GM21619 (cell line): ENCODE measurements around the gene POLE.
A peak's percentile ranks its signal among the peaks of the same experiment; 100 is the strongest.

Experiments used
- ATAC-seq: cut with Tn5 transposase; IDR thresholded peaks from one replicate; pipeline ENCODE4 v1.9.1; 2021; ENCODE audit not compliant: unreplicated experiment

POLE gene

GRCh38 chr12:132689227-132689626 is 2.1 kb upstream of the POLE start:
- ATAC-seq, result no peak

DNA sequence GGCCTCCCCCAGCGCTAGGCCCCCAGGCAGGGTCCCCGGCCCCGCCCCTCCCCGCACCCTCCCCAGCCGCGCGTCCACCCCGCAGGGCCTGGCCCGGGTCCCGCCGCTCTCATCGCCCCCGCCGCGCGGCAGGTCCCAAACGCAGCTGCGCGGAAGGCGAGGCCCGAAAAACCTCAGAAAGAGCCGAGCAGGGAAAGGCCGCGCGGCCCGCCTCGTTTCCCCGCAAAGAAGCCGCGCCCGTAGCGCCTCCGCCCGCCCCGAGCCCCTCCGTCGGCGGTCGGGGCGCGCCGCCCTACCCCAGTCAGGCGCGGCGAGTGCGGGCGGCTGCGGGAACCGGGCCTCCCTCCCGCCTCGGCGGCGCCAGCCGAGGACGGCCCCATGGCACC is 324 bp downstream of the POLE start:
- peak; percentile 17 for ATAC-seq

DNA sequence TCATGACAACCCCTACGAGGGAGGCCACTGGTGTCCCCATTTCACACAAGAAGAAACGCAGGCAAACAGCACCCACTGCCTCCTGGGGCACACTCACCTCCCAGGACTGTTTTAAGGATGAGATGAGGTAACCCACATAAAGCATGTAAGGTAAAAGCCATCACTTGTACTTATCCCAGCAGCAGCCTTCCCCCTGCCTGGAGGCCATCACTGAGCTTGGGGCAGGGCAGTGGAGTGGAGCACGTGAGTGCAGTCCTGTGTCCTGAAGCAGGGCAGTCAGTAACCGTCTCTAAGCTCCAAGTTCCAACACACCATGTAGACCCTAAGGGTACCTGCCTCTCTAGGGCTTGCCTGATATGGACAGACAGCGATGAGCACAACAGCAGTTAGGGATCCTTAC is 1.7 kb downstream of the POLE start:
- ATAC-seq, result no peak

DNA sequence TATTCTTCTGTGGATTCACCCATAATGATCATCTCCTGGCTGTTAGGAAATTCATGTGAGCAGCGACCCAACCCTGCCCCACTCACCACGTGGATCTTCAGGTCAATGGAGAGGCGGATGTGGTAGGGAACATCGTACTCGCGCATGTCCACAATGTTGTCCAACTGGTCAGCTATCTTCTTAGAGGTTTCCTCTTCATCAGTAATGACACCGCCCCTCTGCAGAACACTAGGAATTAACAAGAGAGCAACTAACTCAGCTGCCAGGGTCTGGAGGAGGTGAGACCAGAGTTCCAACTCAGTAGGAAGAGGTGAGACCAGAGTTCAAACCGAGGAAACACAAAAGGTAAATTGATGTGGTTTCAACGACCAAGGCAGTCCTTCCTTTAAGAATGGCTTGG is 9.7 kb downstream of the POLE start:
- no peak for ATAC-seq

- no peak for ATAC-seq
Measured at GRCh38 chr12:132675757-132676432, 11.2 kb downstream of the POLE start.

DNA sequence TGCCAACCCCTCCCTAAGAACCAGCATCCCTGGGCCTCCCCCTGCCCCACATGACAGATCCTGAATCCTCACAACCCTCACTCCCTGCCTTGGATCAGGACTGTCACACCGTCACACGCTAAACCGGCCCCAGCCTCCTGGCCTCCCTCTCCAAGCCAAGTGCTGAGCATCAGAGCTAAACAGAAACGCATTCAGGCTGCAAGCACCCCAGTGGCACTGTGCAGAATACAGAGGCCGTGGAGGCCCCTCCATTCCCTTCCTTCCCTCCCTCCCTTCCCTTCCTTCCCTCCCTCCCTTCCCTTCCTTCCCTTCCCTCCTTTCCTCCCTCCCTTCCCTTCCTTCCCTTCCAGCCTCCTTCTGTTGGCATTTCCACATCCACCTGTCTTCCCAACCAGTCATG is 12.6 kb downstream of the POLE start:
- ATAC-seq, result no peak

DNA sequence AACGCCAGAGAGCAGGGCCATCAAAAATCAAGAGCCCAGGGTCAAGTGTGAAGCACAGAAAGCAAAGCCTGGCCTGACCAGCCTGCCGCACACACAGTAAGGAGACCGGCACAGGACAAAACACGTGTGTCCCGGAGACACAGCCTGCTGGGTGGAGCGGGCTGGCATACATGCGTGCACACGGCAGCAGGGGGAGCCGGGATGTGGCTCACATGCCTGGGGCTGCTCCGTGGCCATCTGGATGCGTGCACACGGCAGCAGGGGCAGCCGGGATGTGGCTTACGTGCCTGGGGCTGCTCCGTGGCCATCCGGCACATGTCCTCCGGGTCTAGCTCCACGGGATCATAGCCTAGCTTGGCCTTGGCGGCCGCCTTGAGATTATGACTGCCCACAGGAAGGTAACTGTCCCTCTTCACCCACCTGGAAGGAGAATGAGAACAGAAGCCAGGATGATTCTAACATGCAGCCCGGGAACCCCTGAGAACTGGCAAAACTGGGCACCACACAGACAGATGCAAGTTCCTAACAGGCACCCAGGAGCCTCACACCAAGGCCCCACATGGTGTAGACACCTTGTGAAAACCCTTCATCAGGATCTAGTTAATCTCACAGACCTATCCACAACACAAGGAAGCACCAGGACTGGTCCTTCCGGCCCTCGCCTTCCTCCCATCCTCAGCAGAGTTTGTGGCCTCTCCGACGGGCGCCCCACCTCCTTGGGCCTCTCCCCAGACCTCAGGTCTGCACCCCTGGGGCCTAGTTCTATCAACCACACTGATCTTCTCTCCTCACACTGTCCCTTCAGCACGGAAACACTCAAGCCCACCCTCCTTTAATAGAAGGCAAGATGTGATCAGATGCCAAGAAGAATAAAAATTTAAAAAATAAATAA is 13.6 kb downstream of the POLE start:
- ATAC-seq, result no peak

- ATAC-seq, result no peak
Measured at GRCh38 chr12:132672678-132673077, 14.5 kb downstream of the POLE start.

DNA sequence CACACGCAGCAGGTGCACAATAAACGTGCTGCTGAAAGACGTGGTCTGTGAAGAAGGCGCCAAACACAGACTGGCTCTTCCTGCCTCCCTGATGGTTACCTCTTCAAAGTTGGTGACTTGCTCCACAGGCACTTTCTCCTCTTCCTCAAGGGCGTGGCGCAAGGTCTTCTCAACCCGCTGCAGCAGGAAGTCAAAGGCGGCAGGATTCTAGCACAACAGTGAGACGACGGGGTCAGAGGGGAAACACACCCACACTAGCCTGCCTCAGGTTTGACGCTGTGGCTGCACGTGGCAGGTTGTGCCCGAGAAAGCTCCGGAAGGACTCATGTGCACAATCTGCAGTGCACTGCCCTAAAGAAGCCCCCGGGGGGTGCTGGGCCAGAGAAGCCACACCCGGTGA is 15.0 kb downstream of the POLE start:
- ATAC-seq, result no peak

DNA sequence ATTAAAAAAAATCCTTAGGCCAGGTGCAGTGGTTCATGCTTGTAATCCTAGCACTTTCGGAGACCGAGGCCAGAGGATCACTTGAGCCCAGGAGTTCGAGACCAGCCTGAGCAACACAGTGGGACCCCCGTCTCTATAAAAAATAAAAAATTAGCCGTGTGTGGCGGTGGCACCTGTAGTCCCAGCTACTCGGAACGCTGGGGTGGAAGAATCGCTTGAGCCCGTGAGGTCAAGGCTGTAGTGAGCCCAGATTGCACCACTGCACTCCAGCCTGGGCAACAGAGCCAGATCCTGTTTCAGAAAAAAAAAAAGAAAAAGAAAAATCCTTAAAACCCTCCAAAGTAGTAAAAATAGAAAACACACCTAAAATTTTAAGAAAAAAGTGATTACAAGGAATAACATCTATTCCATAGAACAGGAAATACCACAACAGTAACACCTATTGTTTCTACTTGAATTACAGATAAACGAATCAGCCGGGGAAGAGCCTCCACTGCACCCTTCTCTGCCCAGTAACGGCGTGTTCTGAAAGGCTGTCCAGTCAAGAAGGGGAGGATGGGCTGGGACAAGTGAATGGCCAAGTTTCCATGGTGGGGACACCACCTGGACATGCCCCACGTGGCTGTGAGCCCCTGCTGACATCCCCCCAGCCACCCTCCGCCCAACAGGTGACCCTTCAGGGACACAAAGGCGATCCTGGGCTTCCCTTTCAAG is 17.8 kb downstream of the POLE start:
- ATAC-seq, result no peak

DNA sequence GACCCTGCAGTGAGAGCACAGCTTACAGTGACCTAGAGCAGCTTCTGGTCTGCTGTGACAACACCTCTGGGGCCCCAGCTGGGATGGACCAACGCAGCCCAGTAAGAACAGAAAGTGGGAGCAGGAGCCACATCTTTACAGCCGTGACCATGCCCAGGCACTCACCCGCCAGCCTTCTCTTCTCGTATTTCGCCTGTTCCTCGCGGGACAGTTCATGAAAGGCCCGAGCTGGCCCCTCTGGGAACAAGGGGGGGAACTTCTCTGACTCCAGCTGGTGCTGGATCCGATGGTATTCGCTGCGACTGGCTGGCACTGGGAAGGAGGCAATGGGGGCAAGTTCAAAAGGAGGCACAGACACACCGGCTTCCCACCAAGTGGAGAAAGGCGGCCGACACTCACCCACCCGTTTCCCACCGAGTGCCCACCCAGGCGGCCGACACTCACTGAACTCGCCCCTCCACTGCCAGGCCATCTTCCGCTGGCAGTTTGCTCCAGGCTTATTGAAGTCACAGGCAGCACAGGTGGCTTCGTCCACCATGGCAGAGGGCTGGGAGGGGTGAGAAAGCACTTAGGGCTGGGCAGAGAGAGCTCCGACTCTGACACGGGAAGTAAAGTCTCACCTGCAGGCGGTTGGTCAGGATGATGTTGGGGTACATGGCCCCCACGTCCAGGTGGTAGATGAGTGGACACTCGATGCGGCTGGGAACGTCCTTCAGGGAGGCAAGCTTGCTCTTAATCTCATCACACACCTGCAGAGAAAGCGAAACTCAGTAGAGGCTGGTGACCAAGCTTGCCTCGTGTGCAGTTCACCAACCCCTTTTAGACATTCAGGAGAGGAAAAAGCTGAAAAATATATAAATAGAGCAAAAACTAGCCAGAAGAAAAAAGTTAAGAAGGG is 18.7 kb downstream of the POLE start:
- no peak for ATAC-seq

DNA sequence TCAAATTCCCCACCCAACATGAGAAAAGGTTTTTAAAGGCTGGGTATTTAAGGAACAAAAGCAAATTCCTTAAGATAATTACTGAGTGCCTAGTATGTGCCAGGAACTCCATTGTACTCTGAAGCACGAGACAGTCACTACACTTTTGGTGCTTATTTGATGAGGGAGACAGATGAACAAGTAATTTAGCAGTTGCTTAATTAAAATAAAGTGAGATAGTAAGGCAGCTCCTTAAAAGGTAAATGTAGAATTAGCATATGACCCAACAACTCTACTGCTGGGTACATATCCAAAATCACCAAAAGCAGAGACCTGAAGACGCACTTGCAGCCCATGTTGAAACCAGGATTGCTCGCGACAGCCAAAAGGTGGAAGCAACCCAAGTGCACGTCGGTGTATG is 21.3 kb downstream of the POLE start:
- ATAC-seq, result no peak

DNA sequence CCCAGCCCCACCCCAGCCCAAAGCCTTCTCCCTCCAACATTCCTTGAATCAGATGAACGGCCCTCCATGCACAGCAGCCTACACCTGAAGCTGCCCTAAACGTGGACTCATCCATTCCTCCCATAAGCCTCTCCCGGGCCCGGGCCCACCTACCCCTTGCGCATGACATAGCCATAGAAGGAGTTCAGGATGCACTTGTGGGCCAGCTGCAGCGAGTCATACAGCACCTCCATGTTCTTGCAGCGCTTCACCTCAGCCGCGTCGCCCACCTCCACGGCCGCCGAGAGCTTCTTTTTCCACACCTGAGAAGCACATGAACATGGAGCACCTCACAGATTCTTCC is 22.0 kb downstream of the POLE start:
- no peak for ATAC-seq

GRCh38 chr12:132664206-132665148 is 22.7 kb downstream of the POLE start:
- ATAC-seq, result no peak

DNA sequence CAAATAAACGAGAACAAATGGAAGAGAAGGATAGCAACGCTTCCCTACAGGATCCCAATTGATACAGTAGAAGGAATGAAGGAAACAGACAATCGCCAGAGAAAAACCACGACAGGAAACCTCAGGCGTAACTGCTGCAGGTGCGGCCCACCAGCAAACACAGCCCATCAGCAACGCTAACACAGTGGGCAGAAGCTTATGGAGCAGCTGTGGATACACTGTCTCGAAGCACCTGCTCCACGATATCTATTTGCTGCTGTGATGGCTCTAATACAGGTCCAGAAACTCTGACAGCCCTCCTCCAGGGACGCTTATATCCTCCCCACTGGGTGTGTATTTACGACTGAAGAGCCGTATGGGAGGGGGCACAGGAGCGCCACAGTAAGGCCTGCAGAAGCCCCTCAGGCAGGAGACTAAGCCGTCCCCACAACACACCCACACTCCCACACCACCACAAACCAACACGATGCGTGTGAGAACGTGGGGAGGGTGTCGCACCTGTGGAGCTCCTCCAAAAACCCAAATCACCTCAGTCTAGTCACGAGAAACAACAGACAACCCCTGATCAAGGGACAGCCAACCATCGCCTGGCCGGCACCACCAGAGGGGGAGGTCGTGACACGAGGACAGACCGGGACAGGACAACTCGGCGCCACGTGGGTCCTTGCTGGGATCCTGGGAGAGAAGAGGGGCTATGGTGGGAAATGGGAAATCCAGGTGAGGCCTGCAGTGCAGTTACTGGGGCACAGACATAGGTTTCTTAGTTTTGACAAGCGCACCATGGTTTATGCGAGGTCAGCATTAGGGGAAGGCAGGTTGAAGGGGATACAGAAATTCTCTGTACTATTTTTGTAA is 24.0 kb downstream of the POLE start:
- no peak for ATAC-seq

DNA sequence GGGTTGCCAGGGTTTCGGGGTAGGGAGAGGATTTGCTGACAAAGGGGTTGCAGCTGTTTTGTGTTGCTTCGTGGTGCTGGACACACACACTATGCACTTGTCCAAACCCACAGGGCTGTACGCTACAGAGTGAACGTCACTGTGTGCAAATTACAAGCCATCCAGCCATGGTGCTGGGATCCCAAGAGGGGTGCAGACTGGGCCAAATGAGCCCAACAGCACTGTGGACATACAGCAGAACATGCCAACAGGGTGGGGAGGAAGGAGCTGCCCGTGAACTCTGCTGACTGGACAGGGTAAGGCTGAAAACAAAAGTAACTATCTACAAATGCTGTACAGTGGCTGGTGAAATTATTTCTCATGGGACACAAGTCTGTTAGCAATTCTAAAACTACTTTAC is 25.2 kb downstream of the POLE start:
- no peak for ATAC-seq

DNA sequence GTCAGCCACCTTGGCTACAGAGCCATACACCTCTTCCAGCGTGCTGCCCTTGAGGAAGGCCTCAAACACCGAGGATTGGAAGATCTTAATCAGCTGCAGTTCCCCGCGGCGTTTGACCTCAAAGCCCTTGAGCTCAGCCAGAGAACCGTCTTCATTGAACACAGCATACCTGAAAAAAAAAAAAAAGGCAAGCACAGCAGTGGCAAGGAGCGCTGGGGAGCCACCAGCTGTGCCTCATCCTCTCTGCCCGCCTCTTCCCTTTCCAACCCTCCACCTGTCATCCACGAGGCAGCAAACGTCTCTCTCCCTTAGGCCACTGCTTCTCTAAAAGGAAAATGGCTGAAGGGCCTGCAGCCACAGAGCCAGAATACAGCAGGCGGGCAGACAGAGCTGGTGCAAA is 26.1 kb downstream of the POLE start:
- ATAC-seq, result no peak

DNA sequence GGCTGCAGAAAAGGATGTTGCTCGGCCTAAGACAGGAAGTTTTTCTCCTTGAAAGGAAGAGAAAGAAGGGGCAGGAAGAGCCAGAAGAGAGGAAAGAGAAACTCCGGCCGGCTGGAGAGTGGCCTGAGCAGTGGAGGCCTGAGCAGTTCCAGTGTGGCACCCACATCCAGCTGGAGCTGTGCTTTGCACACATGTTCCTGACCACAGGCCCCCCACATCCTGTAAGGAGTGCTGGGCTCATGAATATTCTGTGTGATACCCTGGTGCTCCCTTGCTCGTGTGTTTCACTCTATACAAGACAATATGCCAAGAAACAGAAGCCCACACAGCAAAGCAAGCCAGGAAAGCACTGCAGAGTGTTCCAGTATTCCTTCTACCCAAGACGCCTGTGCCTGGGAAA is 27.1 kb downstream of the POLE start:
- ATAC-seq, result no peak

DNA sequence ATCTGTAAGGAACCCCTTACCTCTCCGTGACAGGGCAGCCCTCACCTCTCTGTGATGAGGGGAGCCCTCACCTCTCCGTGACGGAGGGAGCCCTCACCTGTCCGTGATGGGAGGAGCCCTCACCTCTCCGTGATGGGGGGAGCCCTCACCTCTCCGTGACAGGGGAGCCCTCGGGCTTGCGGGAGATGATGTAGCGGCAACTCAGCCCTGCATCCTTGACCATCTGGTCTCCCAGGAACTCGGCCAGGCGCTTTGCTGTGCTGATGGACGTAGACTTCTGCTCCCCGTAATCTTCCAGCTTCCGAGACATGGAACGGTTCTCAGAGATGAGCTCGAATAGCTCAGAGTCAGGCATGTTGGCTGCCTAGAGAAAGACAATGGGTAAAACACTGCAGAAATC is 28.0 kb downstream of the POLE start:
- ATAC-seq, result no peak
